ENCODE measurements around the gene KRTAP10-12. TPM values are rescaled to one million over a fixed set of nuclear protein-coding genes. Genes with fewer than 3 reads are reported as not detected.

Gene KRTAP10-12
- total RNA-seq, 1 donor from 2014 or later: not detected

- DNase-seq (ENCODE audit: low spot score in 2 of 2): no peak
Observed at GRCh38 chr21:44692798-44693512, 4.0 kb upstream of the KRTAP10-12 start.

GRCh38 chr21:44694776-44695175, 2.2 kb upstream of the KRTAP10-12 start:
- no peak overlapping the region for H3K4me3 ChIP-seq
- intact Hi-C loops (cut with DNase I): no loop called here
- H3K9me3 ChIP-seq: peaks cover 0 to 7% of the 10 kb centered on the region in 2 donors
- no peak for TF ChIP-seq CTCF (IDR thresholded peaks at IDR 0.05)
- H3K4me1 ChIP-seq: no peaks in the 10 kb centered on the region
- peak in 1 of 2 donors; percentile 16 for DNase-seq (ENCODE audit: low spot score in 2 of 2)
- no peaks in the 10 kb centered on the region for H3K36me3 ChIP-seq
- H3K27me3 ChIP-seq: no peaks in the 10 kb centered on the region
- no peak overlapping the region for H3K27ac ChIP-seq

More at GRCh38 chr21:44692798-44693512, 4.0 kb upstream of the KRTAP10-12 start:
- TF ChIP-seq CTCF (IDR thresholded peaks at IDR 0.05): no peak
- Histone ChIP-seq H3K4me3 (no peak overlapping the region), H3K36me3 (no peaks in the 10 kb centered on the region), H3K27me3 (no peaks in the 10 kb centered on the region), H3K9me3 (peaks cover 0 to 7% of the 10 kb centered on the region in 2 donors), H3K4me1 (no peaks in the 10 kb centered on the region), H3K27ac (no peak overlapping the region)
- intact Hi-C loops (cut with DNase I): no loop called here

- no peaks in the 10 kb centered on the region for H3K4me1 ChIP-seq
- H3K27me3 ChIP-seq: no peaks in the 10 kb centered on the region
- DNase-seq (ENCODE audit: low spot score in 2 of 2): peak in 1 of 2 donors; percentile 48
- TF ChIP-seq CTCF (IDR thresholded peaks at IDR 0.05): no peak
- H3K4me3 ChIP-seq: no peak overlapping the region
- intact Hi-C loops (cut with DNase I): no loop called here
- peaks cover 0 to 7% of the 10 kb centered on the region in 2 donors for H3K9me3 ChIP-seq
- no peak overlapping the region for H3K27ac ChIP-seq
- no peaks in the 10 kb centered on the region for H3K36me3 ChIP-seq
Observed at GRCh38 chr21:44695184-44695583, 1.8 kb upstream of the KRTAP10-12 start.

GRCh38 chr21:44695641-44696040, 1.3 kb upstream of the KRTAP10-12 start:
- TF ChIP-seq CTCF (IDR thresholded peaks at IDR 0.05): no peak
- Histone ChIP-seq H3K4me1 (no peaks in the 10 kb centered on the region), H3K4me3 (no peak overlapping the region), H3K9me3 (peaks cover 0 to 7% of the 10 kb centered on the region in 2 donors), H3K27ac (no peak overlapping the region), H3K27me3 (no peaks in the 10 kb centered on the region), H3K36me3 (no peaks in the 10 kb centered on the region)
- peak in 1 of 2 donors; percentile 43 for DNase-seq (ENCODE audit: low spot score in 2 of 2)
- intact Hi-C loops (cut with DNase I): no loop called here

- Histone ChIP-seq H3K27me3 (no peaks in the 10 kb centered on the region), H3K9me3 (peaks cover 0 to 7% of the 10 kb centered on the region in 2 donors), H3K4me1 (no peaks in the 10 kb centered on the region), H3K27ac (no peak overlapping the region), H3K4me3 (no peak overlapping the region), H3K36me3 (no peaks in the 10 kb centered on the region)
- TF ChIP-seq CTCF (IDR thresholded peaks at IDR 0.05): no peak
- intact Hi-C loops (cut with DNase I): no loop called here
- DNase-seq (ENCODE audit: low spot score in 2 of 2): peak in 1 of 2 donors; percentile 16
Observed at GRCh38 chr21:44696572-44696971, 400 bp upstream of the KRTAP10-12 start.
